GM18499 (cell line): ENCODE data around the gene WDTC1.

Experiments used
- ATAC-seq: cut with Tn5 transposase; IDR thresholded peaks from one replicate; pipeline ENCODE4 v1.9.1; 2021; ENCODE audit warnings: moderate number of reproducible peaks; ENCODE audit not compliant: insufficient read depth, unreplicated experiment

WDTC1 gene

DNA sequence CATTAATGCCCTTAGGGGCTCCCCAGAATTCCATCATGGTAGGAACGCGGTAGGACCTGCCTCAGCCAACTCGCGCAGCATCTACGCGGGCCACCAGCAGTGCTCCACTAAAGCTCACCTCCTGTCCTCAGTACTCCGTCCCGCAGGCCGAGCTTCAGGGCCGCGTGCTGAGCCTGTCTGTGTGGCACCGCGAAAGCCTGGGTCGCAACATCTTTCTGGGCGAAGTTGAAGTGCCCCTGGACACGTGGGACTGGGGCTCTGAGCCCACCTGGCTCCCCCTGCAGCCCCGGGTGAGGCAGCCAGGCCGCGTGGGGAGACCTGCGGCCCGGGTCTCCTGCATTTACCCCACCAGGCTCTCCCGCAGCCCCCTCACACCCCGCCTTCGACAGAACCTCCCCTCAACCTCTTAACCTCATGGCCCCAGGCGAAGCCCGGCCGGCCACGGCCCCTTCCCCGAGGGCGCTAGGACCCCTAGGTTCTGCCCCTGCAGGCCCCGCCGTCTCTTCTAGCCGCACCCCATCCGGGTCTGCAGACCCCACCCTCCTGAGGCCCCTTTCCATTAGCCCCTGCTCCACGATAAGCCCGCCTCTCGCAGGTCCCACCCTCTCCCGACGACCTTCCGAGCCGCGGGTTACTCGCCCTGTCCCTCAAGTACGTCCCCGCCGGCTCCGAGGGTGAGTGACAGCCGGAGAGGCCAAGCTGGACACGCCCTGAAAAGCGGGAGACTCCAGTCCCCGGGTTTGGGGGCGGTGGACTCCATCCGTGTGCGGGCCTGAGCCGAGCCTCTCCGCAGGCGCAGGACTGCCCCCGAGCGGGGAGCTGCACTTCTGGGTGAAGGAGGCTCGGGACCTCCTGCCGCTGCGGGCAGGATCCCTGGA is 116.5 kb downstream of the WDTC1 start:
- no peak for ATAC-seq

DNA sequence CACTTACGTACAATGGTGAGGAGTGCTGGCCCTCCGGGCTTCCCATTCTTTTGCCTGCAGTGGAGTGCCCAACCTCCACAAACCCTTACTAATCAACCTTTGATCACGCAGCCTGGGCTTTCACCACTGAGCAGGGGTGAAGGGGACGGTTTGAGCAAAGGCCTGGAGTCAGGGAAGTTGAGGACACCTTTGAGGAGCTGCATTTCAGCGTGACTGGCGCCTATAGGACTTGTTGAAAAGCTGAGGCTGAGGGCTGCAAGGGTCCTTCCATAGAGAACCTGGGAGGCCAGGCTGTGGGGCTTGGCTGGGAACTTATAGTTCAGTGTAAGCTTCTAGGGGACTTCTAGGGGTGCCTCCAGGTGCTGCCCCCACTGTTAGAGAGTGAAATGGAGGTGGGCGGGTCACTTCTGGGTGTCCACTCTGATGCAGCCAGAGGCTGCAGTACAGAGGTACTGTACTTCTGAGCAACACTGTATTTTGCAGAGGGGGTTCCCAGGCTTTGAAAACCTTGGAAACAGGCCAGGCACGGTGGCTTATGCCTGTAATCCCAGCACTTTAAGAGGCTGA is 117.2 kb downstream of the WDTC1 start:
- no peak for ATAC-seq

DNA sequence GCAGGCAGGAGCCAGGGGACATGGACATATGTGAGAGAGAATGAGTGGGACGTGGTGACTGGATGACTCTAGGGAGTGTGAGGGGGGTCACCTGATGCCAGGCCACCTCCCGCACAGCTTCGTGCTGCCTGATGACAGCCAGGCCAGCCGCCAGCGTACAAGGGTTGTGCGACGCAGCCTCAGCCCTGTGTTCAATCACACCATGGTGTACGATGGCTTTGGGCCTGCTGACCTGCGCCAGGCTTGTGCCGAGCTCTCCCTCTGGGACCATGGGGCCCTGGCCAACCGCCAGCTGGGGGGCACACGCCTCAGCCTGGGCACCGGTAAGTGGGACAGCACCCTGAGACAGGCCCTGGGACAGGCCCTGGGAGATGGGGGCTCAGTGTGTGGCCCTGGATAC is 118.7 kb downstream of the WDTC1 start:
- ATAC-seq, result no peak

DNA sequence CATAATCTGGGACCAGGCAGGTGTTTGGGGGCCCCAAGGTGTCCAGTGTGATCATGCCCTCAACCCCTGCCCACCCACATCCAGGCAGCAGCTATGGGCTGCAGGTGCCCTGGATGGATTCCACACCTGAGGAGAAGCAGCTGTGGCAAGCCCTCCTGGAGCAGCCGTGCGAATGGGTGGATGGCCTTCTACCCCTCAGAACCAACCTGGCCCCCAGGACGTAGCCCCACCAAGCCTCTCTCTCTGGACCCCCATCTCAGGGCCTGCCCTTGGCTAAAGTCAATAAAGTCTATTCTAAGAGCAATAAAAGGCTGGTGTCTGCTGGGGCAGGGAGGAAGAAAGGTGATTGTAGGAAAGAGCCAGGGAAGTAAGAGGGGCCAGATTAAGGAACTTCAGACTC is 119.2 kb downstream of the WDTC1 start:
- no peak for ATAC-seq

DNA sequence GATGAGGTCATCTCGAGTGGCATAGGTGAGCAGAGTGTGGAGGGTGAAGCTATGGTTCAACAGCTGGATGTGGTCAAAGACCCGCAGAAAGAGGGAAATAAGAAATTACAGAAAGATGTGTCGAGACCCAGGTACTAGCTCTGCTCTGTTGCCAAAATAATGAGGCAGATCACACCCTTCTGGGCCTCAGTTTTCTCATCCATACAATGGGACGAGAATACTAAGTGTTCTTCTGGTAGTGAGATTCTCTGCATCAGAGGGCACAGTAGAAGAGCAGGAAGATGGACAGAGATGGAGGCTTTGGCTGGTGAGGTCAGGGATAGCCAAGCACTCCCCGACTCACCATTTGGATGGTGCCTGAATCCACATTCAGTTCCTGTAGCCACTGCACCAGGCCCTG is 121.3 kb downstream of the WDTC1 start:
- ATAC-seq, result no peak

DNA sequence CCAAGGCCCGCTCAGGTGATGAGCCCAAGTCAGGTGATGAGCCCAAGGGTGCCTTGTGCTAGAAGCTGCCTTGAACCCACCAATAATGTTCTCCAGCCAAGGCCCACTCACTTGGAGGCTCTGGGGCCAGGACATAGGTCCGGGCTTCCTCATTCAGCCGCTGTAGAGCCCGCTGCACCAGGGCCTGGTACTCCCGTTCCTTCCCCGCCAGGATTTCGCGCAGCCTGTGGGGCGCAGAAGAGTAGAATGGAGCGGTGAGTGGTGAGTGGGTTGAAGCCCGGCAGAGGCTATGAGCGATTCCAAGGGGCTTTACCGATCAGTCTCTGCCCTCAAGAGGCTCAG is 121.8 kb downstream of the WDTC1 start:
- ATAC-seq, result no peak

DNA sequence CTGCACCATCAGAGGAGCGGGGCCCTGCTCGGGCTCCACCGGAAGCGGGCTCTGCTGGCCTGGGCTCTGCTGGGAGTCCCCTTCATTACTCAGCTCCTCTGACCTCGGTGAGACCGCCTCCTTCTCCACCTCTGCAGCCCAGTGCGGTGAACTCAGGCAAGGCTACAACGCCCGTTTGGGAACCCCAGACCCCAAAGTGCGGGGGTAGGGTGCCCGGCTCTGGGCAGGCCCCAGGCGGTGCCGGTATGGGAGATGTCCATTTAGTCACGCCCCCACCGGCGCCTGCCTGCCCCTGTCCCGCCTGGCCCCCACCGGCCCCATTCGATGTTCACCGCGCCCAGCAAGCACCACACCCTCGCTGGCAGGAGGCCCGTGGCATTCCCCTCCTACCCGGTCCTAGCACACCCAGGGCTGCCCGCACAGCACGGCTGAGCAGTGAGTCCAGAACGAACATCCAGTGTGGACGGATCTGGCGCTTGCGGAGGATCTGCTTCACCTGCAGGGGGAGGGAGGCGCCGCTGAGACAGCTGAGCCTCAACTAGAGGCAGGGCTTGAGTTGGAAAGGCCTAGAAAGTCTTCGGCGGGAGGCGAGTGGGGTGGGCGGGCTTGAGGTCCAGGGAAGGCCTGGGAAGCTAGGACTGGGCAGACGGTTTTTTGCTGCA is 122.3 kb downstream of the WDTC1 start:
- ATAC-seq, result no peak

DNA sequence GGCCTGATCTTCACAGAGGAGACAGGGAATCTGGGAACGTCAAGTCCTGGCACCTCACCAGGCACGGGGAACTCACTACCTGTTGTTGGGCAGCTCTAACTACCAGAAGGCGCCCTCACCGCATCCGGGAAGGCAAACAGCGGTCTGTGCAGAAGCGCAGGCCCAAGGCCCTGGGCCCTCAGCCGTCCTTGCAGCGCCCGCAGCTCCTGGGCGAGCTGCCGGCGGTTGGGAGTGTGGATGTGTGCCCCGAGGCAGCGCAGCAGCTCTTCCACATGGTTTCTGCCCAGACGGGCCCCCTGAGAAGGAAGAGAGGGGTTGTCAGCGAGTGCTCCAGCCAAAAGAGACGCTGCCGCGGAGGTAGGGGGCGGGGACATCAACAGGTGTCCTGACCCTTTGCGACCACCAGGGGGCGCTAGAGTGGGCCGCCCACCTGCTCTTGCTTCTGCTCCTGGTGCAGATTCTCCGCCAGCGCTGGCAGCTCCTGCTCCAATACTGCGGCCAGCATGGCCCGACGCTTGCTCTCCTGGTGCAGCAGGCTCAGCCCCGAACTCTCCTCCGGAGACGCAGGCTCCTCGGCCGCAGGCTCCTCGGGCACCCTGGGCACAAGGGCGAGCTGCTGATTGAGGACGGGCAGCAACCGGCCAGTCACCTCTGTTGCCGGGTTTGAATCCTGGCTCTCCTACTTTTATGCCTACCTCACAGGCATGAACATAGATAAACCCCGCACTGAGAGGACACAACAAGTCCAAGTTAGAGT is 123.0 kb downstream of the WDTC1 start:
- no peak for ATAC-seq
